ENCODE measurements around the gene HAT1.

HAT1 gene

DNA sequence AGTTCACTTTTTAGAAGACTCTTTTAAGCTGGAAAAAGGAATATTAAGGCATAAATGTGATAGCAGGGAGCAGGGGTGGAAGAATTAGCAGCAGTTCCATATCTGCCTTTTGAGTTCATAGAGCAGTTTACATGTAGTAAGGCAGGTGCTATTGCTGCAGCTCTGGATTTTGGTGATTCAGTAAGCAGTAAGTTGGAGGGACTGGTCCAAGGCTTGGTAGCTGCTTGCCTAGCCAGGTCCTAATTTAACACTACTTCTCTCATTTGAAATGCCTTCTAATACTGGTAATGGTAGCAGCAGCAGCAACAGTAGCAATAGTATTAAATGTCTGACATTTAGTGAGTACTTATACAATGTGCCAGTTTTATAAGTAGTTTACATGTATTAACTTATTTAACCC lies 30.0 kb downstream of the HAT1 start:
- CTCF ChIA-PET = interaction anchor here (1.4 kb wide), 1 partner anchor 11 kb away, joined by 5 read pairs; no protein-coding TSS in a partner anchor

DNA sequence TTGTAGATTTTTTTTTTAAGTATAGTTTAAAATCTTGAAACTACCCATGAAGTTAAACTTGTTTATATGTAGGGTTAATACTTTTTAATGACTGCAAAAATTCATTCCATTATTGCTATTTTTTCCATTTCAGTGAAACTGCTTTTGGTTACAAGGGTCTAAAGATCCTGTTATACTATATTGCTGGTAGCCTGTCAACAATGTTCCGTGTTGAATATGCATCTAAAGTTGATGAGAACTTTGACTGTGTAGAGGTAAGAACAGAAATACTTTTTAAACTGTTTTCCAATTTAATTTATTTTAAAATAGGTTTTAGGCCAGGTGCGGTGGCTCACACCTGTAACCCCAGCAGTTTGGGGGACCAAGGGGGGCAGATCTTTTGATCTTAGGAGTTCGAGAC lies 30.5 kb downstream of the HAT1 start:
- CTCF ChIA-PET = interaction anchor here (1.4 kb wide), 1 partner anchor 12 kb away, joined by 5 read pairs; no protein-coding TSS in a partner anchor
- DNase-seq (ENCODE audit: low read depth, low spot score) = no peak
- no peak for TF ChIP-seq CTCF (IDR thresholded peaks at IDR 0.05; ENCODE audit: insufficient read depth, low read length, missing control alignments)
- POLR2A ChIA-PET = no interaction called here
- H3K4me3 ChIP-seq (ENCODE audit: low read depth, low read length) = no peak overlapping the region

More for the DNA sequence above, 30.0 kb downstream of the HAT1 start:
- DNase-seq (ENCODE audit: low read depth, low spot score) = no peak
- no peak overlapping the region for H3K4me3 ChIP-seq (ENCODE audit: low read depth, low read length)
- TF ChIP-seq CTCF (IDR thresholded peaks at IDR 0.05; ENCODE audit: insufficient read depth, low read length, missing control alignments) = no peak
- POLR2A ChIA-PET = no interaction called here

DNA sequence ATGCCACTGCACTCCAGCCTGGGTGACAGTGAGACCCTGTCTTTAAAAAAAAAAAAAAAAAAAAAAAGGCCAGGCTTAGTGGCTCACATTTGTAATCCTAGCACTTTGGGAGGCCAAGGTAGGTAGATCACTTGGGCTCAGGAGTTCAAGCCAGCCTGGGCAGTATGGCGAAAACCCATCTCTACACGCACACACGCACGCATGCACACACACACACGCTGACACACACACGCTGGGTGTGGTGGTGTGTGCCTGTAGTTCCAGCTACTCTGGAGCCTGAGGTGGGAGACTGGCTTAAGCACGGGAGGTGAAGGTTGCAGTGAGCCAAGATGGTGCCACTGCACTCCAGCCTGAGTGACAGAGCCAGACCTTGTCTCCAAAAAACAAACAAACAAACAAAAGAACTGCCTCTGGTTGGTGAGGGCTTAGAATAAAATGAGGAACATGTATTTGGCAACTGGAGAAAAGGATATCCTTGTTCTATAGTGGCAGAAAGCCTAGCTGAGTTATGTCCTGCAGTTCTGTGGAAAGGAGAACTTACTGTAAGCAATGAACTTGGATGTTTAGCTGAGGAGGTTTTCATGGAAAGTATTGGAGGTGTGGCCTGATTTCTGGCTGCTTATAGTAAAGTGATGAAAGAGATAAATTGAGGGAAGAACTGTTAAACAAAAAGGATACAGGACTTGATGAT lies 34.0 kb downstream of the HAT1 start:
- POLR2A ChIA-PET = interaction anchor here (1.0 kb wide), 1 partner anchor 146 kb away, joined by 3 read pairs; the partner anchor contains the start of gene DLX2
- TF ChIP-seq CTCF (IDR thresholded peaks at IDR 0.05; ENCODE audit: insufficient read depth, low read length, missing control alignments) = no peak
- CTCF ChIA-PET = interaction anchor here (1.0 to 1.6 kb wide), 4 partner anchors 15 to 157 kb away, joined by 3 to 7 read pairs (median 4); partner anchors contain the start of gene DLX1
- DNase-seq (ENCODE audit: low read depth, low spot score) = no peak
- no peak overlapping the region for H3K4me3 ChIP-seq (ENCODE audit: low read depth, low read length)

DNA sequence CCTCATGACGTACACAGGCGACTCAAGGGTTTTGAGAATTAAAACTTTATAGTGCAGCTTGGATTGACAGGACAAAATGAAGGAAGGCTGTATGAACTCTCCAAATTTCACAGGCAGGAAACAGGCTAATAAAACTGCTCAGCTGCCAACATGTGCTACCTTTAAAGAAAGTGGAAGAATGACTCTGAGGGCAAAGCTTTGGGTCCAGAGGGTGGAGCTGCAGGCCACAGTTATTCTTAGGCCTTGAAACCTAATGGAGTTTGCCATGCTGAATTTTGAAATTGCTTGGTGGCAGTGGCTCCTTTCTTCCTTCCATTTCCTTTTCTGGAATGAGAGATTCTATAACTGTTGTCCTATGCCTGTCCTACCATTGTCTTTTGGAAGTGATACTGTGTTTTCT lies 34.8 kb downstream of the HAT1 start:
- POLR2A ChIA-PET = interaction anchor here (1.0 kb wide), 1 partner anchor 145 kb away, joined by 3 read pairs; the partner anchor contains the start of gene DLX2
- no peak overlapping the region for H3K4me3 ChIP-seq (ENCODE audit: low read depth, low read length)
- TF ChIP-seq CTCF (IDR thresholded peaks at IDR 0.05; ENCODE audit: insufficient read depth, low read length, missing control alignments) = no peak
- CTCF ChIA-PET = interaction anchor here (1.0 to 1.6 kb wide), 3 partner anchors 128 to 156 kb away, joined by 3 to 7 read pairs (median 3); partner anchors contain the start of gene DLX1
- no peak for DNase-seq (ENCODE audit: low read depth, low spot score)

DNA sequence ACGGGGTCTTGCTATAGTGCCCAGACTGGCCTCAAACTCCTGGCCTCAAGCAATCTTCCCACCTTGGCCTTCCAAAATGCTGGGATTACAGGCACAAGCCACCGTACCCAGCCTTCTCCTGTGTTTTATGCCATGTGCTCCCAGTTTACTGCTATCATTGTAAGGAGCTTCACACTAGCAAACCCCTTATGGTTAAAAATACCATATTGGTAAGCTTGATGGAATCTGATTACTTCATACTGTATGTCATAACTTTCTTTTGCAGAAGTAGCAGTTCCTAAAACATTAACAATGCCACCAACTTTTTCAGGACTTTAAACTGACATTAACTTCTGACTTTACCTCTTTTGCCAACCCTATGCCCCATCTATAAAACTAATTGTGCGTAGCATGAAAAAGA lies 36.2 kb downstream of the HAT1 start:
- H3K4me3 ChIP-seq (ENCODE audit: low read depth, low read length) = no peak overlapping the region
- CTCF ChIA-PET = interaction anchor here (0.9 to 2.7 kb wide), 2 partner anchors 145 to 148 kb away, joined by 3 to 10 read pairs; no protein-coding TSS in a partner anchor
- POLR2A ChIA-PET = interaction anchor here (0.6 to 1.5 kb wide), 2 partner anchors 127 to 143 kb away, joined by 3 read pairs; partner anchors contain the start of gene DLX1
- peak; percentile 40 for DNase-seq (ENCODE audit: low read depth, low spot score)
- TF ChIP-seq CTCF (IDR thresholded peaks at IDR 0.05; ENCODE audit: insufficient read depth, low read length, missing control alignments) = no peak

- ChIA-PET CTCF (interaction anchor here (1.0 to 2.7 kb wide), 3 partner anchors 32 to 147 kb away, joined by 3 to 10 read pairs (median 4); no protein-coding TSS in a partner anchor), POLR2A (interaction anchor here (1.5 kb wide), 1 partner anchor 125 kb away, joined by 3 read pairs; the partner anchor contains the start of gene DLX1)
- no peak for TF ChIP-seq CTCF (IDR thresholded peaks at IDR 0.05; ENCODE audit: insufficient read depth, low read length, missing control alignments)
These were observed 37.7 kb downstream of the HAT1 start for GRCh38 chr2:171959998-171960397.

More at GRCh38 chr2:171959998-171960397, 37.7 kb downstream of the HAT1 start:
- H3K4me3 ChIP-seq (ENCODE audit: low read depth, low read length) = no peak overlapping the region
- DNase-seq (ENCODE audit: low read depth, low spot score) = no peak

Data from AG04449 (cell line).